HL-60 (cell line): ENCODE data around the gene ZFAND6.

Experiments used
- DNase-seq, 2 experiments: peaks; one replicate each; pipeline ENCODE4 v3.0.0-alpha.2; 2010 to 2020; ENCODE audit warnings: low read depth in 1 of 2, low spot score in 1 of 2
- H3K27ac ChIP-seq: fragments of 250-450 bp; sonication (Bioruptor Pico); replicated peaks from 2 replicates; pipeline ENCODE4 v1.5.1; 2020; ENCODE audit warnings: mild to moderate bottlenecking, moderate library complexity
- H3K27me3 ChIP-seq: fragments of 250-450 bp; sonication (Bioruptor Pico); 2 replicates; pipeline ENCODE4 v1.5.1; 2021; ENCODE audit warnings: mild to moderate bottlenecking, moderate library complexity; ENCODE audit not compliant: insufficient read depth, poor library complexity, severe bottlenecking
- H3K4me3 ChIP-seq: replicated peaks from 2 replicates; pipeline ENCODE4 v1.5.1; 2011; ENCODE audit warnings: mild to moderate bottlenecking, control low read depth, low read length; ENCODE audit not compliant: insufficient read depth
- GABPA ChIP-seq: IDR thresholded peaks from 2 replicates; pipeline ENCODE4 v1.6.1; 2012; ENCODE audit warnings: low read depth
- POLR2AphosphoS5 ChIP-seq: IDR thresholded peaks from 2 replicates; pipeline ENCODE4 v1.6.1; 2012; ENCODE audit warnings: low read depth
- SPI1 ChIP-seq: IDR thresholded peaks from 2 replicates; pipeline ENCODE4 v1.6.1; 2012; ENCODE audit warnings: low read depth, mild to moderate bottlenecking, borderline replicate concordance
- TF ChIP-seq, protein P1 (sequence below): IDR thresholded peaks from 2 replicates; pipeline ENCODE4 v1.6.1; 2012; ENCODE audit warnings: low read depth; ENCODE audit not compliant: insufficient replicate concordance
- TF ChIP-seq, protein P2 (sequence below): IDR thresholded peaks from one replicate; pipeline ENCODE4 v1.5.1; 2011; ENCODE audit warnings: low read length, control low read depth, inconsistent platforms; ENCODE audit not compliant: insufficient read depth

The ZFAND6 gene

DNA sequence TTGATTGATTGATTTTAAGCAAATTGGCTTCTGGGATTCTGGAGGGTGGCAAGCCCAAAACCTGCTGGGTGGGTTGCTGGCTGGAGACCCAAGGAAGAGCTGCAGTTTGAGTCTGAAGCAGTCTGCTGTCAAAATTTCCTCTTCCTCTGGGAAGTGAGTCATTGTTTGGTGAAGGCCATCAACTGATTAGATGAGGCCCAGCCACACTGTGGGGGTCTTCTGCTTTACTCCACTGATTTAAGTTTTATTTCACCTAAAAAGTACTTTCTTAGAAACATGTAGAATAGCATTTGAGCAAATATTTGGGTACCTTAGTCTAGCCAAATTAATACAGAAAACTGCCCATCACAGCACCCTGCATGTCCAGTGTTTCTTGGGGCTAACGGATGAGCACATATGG is 127.1 kb downstream of the ZFAND6 start:
- TF ChIP-seq GABPA (no peak), SPI1 (no peak), POLR2AphosphoS5 (no peak)
- TF ChIP-seq, protein P1, sequence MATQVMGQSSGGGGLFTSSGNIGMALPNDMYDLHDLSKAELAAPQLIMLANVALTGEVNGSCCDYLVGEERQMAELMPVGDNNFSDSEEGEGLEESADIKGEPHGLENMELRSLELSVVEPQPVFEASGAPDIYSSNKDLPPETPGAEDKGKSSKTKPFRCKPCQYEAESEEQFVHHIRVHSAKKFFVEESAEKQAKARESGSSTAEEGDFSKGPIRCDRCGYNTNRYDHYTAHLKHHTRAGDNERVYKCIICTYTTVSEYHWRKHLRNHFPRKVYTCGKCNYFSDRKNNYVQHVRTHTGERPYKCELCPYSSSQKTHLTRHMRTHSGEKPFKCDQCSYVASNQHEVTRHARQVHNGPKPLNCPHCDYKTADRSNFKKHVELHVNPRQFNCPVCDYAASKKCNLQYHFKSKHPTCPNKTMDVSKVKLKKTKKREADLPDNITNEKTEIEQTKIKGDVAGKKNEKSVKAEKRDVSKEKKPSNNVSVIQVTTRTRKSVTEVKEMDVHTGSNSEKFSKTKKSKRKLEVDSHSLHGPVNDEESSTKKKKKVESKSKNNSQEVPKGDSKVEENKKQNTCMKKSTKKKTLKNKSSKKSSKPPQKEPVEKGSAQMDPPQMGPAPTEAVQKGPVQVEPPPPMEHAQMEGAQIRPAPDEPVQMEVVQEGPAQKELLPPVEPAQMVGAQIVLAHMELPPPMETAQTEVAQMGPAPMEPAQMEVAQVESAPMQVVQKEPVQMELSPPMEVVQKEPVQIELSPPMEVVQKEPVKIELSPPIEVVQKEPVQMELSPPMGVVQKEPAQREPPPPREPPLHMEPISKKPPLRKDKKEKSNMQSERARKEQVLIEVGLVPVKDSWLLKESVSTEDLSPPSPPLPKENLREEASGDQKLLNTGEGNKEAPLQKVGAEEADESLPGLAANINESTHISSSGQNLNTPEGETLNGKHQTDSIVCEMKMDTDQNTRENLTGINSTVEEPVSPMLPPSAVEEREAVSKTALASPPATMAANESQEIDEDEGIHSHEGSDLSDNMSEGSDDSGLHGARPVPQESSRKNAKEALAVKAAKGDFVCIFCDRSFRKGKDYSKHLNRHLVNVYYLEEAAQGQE: no peak
- TF ChIP-seq, protein P2, sequence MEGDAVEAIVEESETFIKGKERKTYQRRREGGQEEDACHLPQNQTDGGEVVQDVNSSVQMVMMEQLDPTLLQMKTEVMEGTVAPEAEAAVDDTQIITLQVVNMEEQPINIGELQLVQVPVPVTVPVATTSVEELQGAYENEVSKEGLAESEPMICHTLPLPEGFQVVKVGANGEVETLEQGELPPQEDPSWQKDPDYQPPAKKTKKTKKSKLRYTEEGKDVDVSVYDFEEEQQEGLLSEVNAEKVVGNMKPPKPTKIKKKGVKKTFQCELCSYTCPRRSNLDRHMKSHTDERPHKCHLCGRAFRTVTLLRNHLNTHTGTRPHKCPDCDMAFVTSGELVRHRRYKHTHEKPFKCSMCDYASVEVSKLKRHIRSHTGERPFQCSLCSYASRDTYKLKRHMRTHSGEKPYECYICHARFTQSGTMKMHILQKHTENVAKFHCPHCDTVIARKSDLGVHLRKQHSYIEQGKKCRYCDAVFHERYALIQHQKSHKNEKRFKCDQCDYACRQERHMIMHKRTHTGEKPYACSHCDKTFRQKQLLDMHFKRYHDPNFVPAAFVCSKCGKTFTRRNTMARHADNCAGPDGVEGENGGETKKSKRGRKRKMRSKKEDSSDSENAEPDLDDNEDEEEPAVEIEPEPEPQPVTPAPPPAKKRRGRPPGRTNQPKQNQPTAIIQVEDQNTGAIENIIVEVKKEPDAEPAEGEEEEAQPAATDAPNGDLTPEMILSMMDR: no peak
- no peaks in the 10 kb centered on the region for H3K27me3 ChIP-seq
- DNase-seq: no peak
- no peak overlapping the region for H3K27ac ChIP-seq
- H3K4me3 ChIP-seq: no peak overlapping the region
